ENCODE data around the gene ALOX15B. TPM values are rescaled to one million over a fixed set of nuclear protein-coding genes. Genes with fewer than 3 reads are reported as not detected.

Gene ALOX15B
- total RNA-seq, 1 donor from 2014 or later = 5.8 TPM

GRCh38 chr17:8012045-8012580, 26.7 kb upstream of the ALOX15B start:
- no peak overlapping the region for H3K4me3 ChIP-seq (ENCODE audit: low read depth, low read length)
- no peak for DNase-seq (ENCODE audit: low read depth)
- peaks cover 2% of the 10 kb centered on the region for H3K27me3 ChIP-seq (ENCODE audit: control insufficient read depth, insufficient read depth, low read length)
- TF ChIP-seq CTCF (IDR thresholded peaks at IDR 0.05; ENCODE audit: insufficient read depth, low read length, severe bottlenecking) = no peak
- H3K36me3 ChIP-seq (ENCODE audit: control insufficient read depth, insufficient read depth, low read length) = no peaks in the 10 kb centered on the region
- no peak for FAIRE-seq

GRCh38 chr17:8012996-8013640, 25.7 kb upstream of the ALOX15B start:
- DNase-seq (ENCODE audit: low read depth) = no peak
- TF ChIP-seq CTCF (IDR thresholded peaks at IDR 0.05; ENCODE audit: insufficient read depth, low read length, severe bottlenecking) = no peak
- Histone ChIP-seq H3K36me3 (ENCODE audit: control insufficient read depth, insufficient read depth, low read length) (no peaks in the 10 kb centered on the region), H3K4me3 (ENCODE audit: low read depth, low read length) (no peak overlapping the region), H3K27me3 (ENCODE audit: control insufficient read depth, insufficient read depth, low read length) (peaks cover 2% of the 10 kb centered on the region)
- no peak for FAIRE-seq

- FAIRE-seq (no peak), DNase-seq (ENCODE audit: low read depth) (no peak)
- no peaks in the 10 kb centered on the region for H3K36me3 ChIP-seq (ENCODE audit: control insufficient read depth, insufficient read depth, low read length)
- peaks cover 2% of the 10 kb centered on the region for H3K27me3 ChIP-seq (ENCODE audit: control insufficient read depth, insufficient read depth, low read length)
- no peak for TF ChIP-seq CTCF (IDR thresholded peaks at IDR 0.05; ENCODE audit: insufficient read depth, low read length, severe bottlenecking)
- no peak overlapping the region for H3K4me3 ChIP-seq (ENCODE audit: low read depth, low read length)
Observed at GRCh38 chr17:8013731-8014557, 24.9 kb upstream of the ALOX15B start.

GRCh38 chr17:8014558-8014850, 24.4 kb upstream of the ALOX15B start:
- H3K27me3 ChIP-seq (ENCODE audit: control insufficient read depth, insufficient read depth, low read length) = peaks cover 2% of the 10 kb centered on the region
- H3K36me3 ChIP-seq (ENCODE audit: control insufficient read depth, insufficient read depth, low read length) = no peaks in the 10 kb centered on the region
- TF ChIP-seq CTCF (IDR thresholded peaks at IDR 0.05; ENCODE audit: insufficient read depth, low read length, severe bottlenecking) = no peak
- no peak for DNase-seq (ENCODE audit: low read depth)
- no peak for FAIRE-seq
- H3K4me3 ChIP-seq (ENCODE audit: low read depth, low read length) = no peak overlapping the region

GRCh38 chr17:8015236-8015956, 23.5 kb upstream of the ALOX15B start:
- FAIRE-seq = no peak
- H3K4me3 ChIP-seq (ENCODE audit: low read depth, low read length) = peak overlapping the region; percentile 51

More at GRCh38 chr17:8015236-8015956, 23.5 kb upstream of the ALOX15B start:
- Histone ChIP-seq H3K27me3 (ENCODE audit: control insufficient read depth, insufficient read depth, low read length) (peaks cover 2% of the 10 kb centered on the region), H3K36me3 (ENCODE audit: control insufficient read depth, insufficient read depth, low read length) (no peaks in the 10 kb centered on the region)
- TF ChIP-seq CTCF (IDR thresholded peaks at IDR 0.05; ENCODE audit: insufficient read depth, low read length, severe bottlenecking) = no peak
- DNase-seq (ENCODE audit: low read depth) = no peak
